Neural progenitor cell (in vitro differentiated cells): ENCODE data around the gene PRKCB.

Experiments used
- CTCF ChIP-seq: fragments of 200-600 bp; sonication (generic); IDR thresholded peaks from 2 replicates; pipeline ENCODE4 v1.5.1; 2017; ENCODE audit warnings: antibody characterized with exemption, mild to moderate bottlenecking
- EZH2 ChIP-seq: fragments of 200-600 bp; sonication (generic); IDR thresholded peaks from 2 replicates; pipeline ENCODE4 v1.6.1; 2017; ENCODE audit warnings: antibody characterized with exemption, mild to moderate bottlenecking, moderate library complexity

- no peak for TF ChIP-seq EZH2
- TF ChIP-seq CTCF, result no peak
Observed at GRCh38 chr16:24027466-24027865, 191.7 kb downstream of the PRKCB start.
